Posterior cingulate gyrus (tissue), 11 donors: Measurements from ENCODE around the gene SLC7A7.
"Not testable (repeated sequence)": the region's sequence is repeated elsewhere in the genome, so short reads cannot be mapped to it uniquely, and the experiment has no call there.

Source experiments
- DNase-seq, 10 donors: peaks; one replicate each; pipeline versions ENCODE4 v3.0.0 to v3.0.0-alpha.2; 2020 to 2021; ENCODE audit warnings: mixed read lengths in 3 of 10
- intact Hi-C: fragments of 100-400 bp; cut with DNase I; formaldehyde crosslinking; loops from one replicate; pipeline ENCODE4 v1.15.1; 2023

SLC7A7 gene

DNA sequence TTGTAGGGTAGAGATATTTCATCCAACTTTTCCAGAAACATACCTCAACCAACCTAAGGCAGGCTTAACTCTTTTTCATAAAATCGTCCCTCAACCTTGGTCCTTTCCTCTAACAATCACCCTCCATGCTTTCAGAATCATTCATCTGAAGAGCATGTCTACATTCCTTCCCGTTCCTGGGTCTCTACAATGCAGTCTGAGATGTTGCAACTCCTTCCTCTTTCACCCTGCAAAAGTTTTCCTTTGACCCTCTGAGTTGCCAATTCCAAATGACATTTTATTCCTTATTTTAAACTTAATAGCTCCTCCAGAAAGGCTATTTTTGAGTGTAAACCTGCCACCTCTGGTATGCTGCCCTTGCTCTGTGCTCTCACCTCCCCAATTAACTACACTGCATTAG lies 16.7 kb downstream of the SLC7A7 start:
- DNase-seq = no peak
- intact Hi-C loops = no loop called here

DNA sequence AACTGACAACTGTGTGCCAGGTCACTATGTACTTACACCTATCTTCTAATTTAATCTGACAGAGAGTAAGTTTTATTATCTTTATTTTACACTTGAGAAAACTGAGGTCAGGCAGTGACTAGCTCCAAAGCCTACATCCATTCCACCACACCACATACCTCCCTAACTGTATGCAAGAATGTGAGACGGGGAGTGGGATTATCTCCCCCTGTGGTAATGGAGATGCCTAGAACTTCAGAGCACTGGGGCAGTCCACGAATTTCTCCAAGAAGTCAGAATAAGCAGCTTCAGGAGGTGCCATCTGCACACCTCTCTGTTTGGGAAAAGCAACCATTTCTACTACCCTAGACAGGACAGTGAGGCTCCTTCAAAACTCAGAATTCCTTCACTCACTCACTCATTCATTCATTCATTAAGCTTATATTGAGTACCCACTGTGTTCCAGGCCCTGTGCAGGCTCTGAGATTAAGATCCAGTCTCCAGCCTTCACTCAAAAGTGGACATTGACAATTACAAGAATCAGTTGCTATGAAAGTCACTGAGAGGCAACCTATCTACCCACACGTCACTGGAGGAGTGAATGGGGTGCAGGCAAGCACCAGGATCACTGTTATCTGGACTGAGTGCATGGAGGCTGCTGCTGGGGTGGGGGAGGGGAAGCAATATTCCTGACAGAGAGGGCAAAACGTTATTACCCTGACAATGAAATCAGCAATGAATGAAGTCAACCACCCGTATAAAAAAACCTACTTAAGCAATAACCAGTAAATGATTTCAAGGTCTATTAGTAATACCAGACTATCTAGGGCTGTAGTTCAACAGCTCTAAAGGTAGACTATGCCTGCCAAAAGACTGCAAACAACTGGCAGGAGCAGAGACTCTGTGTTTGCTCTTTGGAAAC lies 18.0 kb downstream of the SLC7A7 start:
- intact Hi-C loops = no loop called here
- DNase-seq = no peak

DNA sequence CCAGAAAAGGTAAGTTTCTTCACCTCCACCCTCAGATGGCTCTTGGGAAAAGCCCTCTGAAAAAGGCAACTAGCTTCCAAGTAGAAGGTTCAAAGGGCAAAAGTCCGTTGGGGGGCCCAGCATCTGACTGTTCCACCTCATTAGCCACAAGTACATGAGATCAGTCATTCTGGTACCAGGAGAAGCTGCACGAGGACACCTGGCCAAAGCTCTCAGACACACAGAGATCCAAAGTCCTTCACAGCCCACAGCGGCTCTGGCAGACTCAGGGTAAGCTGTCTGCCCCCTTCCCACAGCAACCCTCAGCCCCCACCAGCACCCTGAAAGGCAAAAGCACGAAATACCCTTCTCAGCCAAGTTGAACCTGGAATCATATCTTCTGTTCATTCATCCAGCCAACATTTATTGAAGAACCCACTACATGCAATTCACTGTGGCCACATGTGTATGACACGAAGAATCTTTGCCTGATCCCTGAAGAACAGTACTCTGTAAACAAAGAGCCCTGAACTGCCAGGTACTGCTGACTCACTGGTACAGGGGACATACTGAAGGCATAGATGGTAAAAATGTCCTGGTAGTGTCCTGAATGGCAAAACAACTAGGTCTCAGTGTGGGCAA lies 19.0 kb downstream of the SLC7A7 start:
- intact Hi-C loops = no loop called here
- no peak for DNase-seq

DNA sequence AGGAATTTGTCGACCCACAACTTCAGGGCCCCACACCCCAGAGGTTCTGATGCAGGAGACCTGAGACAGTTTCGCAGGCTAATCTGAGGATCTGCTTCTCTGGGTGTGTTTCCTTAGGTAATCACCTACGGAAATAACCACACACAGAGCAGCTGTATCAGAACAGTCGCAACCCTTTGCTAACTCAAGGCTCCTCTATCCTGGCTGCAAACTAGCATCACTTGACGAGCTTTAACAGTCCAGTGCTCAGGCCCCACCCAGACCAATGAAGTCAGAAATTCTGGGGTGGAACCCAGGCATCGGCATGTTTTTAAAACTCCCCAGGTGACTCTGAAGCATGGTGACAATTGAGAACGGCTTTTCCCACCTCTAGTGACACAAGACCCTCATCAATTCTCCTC lies 20.7 kb downstream of the SLC7A7 start:
- intact Hi-C loops = no loop called here
- DNase-seq = no peak

DNA sequence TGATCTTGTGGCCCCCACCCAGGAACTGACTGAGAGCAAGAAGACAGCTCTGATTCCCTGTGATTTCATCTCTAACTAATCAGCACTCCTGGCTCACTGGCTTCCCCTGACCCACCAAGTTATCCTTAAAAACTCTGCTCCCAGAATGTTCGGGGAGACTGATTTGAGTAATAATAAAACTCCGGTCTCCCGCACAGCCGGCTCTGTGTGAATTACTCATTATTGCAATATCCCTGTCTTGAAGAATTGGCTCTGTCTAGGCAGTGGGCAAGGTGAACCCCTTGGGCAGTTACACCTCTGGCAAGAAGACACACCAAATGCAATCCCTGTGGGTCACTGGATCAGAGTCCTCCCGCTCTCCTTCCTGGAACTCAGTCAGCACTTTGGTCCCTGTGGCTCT lies 21.3 kb downstream of the SLC7A7 start:
- intact Hi-C loops = no loop called here
- DNase-seq = no peak

DNA sequence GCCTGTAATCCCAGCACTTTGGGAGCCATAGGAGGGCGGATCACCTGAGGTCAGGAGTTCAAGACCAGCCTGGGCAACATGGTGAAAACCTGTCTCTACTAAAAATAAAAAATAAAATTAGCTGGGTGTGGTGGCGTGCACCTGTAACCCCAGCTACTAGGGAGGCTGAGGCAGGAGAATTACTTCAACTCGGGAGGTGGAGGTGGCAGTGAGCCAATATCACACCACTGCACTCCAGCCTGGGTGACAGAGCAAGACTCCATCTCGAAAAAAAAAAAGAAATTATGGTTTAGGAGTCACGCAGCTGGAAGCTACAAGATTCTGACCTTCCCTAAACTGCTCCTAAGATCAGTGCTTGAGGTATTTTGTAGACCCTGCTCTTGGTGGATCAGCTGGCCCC lies 21.7 kb downstream of the SLC7A7 start:
- intact Hi-C loops, DNase-seq: not testable (repeated sequence)

DNA sequence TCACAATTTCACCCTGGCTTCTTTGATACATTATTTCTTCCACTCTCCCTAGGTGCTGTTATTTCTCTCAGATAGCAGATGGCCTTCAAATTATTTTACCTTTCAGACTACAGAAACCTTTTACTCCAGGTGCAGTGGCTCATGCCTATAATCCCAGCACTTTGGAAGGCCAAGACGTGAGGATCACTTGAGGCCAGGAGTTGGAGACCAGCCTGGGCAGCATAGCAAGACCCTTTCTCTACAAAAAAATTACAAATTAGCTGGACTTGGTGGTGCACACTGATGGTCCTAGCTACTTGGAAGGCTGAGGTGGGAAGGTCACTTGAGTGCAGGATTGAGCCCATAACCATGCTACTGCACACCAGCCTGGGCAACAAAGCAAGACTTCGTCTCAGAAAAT lies 23.1 kb downstream of the SLC7A7 start:
- intact Hi-C loops = no loop called here
- DNase-seq = no peak

DNA sequence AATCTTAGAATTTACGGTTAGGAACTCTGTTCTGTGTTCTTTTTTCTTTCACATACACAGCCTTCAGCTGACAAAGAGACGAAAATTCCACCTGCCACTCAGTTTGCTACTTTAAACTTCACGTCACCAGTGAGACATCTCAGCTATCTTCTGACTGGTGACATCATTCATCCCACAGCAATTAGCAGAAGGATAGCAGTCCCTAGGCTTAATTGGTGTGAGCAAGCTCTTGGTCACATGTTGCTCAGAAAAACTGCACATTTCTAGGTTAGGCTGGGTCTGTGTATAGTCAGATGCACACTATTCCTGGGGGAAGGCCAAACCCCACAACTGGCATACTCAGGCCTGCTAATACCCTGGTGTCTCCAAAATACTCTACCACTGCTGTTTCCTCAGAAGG lies 23.9 kb downstream of the SLC7A7 start:
- intact Hi-C loops = no loop called here
- DNase-seq = no peak

DNA sequence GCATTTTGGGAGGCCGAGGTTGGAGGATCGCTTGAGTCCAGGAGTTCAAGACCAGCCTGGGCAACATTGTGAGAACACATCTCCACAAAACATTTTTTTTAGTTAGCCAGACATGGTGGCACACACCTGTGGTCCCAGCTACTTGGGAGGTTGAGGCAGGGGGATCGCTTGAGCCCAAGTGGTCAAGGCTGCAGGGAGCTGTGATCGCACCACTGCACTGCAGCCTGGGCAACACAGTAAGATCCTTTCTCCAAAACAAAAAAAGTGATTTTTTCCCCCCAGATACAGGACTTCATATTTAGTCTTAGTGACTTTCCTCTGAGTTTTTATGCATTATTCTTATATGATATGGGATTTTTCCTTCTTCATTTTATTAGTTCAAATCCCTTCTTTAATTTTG lies 28.6 kb downstream of the SLC7A7 start:
- intact Hi-C loops = no loop called here

DNA sequence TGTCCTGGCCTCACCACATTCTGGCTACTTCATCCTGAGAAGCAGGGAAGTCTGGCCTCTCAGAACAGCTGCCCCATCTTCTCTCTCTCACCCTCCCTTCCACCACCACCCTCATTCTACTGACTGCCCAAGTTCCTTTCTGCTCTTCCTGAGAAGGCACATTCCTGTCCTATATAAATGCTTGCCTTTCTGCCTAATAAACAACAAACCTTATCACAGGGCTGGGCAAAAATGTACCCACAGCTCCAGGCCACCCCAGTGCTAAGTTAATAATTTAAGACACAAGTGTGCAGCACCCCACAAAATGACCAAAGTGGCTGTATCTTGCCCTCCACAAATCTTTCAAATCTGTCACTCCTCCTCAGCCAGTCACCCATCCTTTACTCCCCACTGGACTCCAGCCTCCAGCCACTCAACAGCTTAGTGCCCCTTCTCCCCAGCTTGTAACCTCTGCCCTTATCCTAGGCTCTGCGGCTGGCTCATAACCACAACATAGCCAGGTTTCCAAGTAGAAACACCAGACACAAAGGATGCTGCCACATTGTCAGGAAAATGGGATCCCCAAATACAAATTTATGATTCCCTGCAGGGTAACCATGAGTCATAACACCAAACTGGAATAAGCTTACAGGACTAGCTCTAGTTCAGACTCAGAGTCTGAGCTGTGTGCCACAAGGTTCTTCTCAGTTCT lies 33.8 kb downstream of the SLC7A7 start:
- no peak for DNase-seq
- intact Hi-C loops = no loop called here

More for the DNA sequence above, 28.6 kb downstream of the SLC7A7 start:
- no peak for DNase-seq

DNA sequence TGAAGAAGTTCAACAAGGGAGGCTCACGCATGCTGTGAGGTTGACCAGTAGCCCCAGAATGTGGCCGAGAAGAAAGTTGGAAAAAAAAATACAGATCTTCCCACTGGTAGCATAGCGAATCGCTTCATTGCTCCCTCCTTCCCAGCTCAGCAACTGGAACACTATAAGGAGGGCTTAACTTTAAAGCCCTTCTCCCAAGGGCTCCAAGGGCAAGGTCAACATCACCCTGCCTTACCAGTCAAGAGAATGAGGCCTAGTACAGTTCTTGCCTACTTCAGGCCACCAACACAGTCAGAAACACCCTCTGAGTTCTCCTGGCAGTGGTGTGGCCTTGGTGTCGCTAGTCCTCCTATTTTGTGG lies 34.3 kb downstream of the SLC7A7 start:
- no peak for DNase-seq
- intact Hi-C loops = no loop called here

DNA sequence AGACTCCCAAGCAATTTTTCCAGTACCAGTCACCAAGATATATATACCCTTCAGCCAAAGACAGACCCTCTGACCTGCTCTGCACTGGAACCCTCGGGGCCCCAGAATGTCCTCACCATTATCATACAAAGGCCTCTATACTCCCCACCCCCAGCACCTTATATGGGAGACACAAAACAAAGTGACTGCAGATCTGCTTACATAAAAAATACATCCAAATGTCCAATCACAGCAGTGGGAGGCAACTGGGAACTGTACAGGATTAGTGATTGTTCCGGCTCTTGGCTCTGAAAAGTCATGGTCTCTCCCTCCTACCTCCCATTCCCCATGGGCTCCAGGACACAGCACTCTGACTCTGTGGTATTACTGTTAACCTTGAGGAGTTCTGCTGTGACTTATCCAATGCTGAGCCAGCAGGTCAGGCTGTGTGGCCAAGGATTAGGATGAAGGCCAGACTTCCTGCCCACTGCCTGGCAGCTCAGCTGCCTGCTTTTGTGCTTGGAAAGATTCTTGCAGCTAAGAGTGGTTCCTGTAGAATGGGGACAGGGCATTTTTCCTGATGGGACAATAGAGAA lies 35.0 kb downstream of the SLC7A7 start:
- intact Hi-C loops = no loop called here
- no peak for DNase-seq

DNA sequence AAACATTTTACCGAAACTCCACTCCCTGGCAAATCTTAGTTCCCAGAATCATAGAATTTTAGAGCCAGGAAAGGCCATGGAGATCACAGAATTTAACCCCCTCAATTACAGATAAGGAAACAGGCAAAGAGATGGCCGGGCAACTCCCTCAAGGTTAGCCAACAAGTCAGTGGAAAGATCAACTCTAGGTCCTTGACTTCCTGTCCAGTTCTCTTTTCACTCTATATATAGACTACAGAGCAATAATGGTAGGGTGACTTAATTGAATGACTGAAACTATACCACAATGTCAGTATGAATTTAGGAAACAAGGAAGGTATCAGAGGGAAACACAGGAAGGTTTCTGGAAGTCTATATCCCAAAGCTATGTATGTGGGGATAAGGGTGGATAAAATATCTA lies 37.2 kb downstream of the SLC7A7 start:
- intact Hi-C loops = no loop called here
- DNase-seq = no peak

DNA sequence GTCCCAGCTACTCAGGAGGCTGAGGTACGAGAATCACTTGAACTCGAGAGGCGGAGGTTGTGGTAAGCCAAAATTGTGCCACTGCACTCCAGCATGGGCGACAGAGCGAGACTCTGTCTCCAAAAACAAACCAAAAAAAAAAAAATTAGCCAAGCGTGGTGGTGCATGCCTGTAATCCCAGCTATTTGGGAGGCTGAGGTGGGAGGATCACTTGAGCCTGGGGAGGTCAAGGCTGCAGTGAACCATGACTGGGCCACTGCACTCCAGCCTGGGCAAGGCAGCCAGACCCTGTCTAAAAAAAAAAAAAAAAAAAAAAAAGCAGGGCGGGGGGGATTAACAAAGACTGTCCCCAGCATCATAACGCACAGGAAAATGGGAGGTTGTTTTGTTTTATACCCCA lies 38.4 kb downstream of the SLC7A7 start:
- DNase-seq, intact Hi-C loops: not testable (repeated sequence)

DNA sequence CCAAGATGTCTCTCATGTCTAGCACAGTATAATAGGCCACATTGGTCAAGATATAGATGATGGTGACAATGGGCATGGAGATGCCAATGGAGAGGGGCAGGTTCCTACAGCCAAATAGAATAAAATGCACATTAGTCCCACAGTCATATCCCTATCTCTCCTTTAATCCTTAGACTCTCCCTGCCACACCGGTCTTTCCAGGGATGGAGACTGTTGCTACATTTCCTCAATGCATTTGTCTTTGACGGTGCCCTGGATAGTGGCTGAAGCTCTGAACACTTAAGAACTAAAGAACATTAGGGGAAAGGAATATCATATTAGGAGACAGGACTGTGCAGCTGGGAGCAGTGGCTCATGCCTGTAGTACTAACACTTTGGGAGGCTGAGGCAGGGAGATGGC lies 39.0 kb downstream of the SLC7A7 start:
- intact Hi-C loops = no loop called here

DNA sequence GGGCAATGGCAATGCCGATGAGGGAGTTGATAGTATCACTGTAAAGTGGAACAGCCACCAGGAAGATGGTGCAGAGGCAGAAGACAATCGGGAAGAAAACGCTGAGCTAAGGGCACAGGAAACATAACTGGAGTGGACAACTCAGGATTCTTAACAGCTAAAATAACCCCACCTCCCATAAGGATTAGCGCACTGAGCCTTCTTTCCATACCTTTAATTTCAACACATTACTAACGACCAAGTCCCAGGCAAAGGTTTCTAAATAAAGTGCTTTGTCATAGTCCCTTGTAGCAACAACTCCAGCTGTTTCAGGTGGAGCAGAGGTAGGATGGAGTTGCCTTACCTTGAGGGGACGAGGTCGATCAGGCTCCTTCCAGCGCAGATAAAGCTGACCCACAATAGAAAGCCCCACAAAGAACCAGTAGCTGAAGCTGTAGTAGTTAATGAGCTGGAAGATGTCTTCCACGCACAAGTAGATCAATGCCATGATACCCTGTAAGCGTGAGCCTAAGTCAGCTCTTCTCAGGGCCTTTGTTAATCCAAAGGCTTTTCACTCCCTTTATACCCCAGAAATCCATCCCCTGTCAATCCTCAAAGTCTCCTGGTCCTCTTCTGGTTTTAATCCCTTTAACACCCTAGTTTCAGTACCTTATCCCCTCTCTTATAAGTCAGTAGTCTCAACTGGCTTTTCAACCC lies 41.1 kb downstream of the SLC7A7 start:
- intact Hi-C loops = no loop called here
- DNase-seq = no peak

More for the DNA sequence above, 39.0 kb downstream of the SLC7A7 start:
- no peak for DNase-seq

DNA sequence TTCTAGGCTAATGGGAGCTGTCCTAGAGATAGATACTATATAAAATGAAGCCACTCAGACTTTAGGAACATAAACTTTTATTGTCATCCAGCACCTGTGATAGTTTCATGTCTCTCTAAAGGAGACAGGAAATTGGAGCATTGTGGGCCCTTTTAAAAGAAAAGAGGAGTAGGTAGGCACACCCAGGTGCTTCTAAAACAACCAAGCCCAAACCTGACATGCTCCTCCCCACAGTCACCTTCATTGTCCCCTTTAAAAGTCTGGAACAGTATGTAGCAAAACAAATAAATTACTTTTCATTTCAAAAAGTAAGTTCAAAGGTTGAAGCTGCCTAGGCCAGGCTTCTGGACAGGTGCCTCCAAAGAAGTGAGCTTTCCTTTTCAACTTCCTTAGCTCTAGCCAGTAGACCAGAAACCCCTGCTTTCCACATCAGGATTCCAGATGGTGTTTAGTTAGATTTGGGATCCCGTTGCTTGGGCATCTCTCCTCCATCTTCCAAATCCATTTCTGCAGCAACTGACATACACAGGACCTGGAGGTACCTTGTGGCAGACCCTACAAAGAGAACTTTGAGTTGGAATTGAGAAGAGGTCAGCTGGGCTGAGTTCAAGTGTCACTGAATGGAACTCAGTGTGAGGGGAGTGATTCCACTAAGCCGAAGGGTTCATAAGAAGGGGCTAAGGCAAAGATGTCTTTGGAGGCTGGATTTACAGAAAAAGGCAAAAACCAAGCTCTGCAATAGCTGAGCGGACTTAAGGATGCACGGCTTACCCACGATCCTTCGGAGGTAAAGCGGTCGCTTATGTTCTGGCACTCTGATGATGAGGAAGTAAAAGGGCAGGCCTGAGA lies 41.8 kb downstream of the SLC7A7 start:
- DNase-seq = no peak
- intact Hi-C loops = no loop called here

DNA sequence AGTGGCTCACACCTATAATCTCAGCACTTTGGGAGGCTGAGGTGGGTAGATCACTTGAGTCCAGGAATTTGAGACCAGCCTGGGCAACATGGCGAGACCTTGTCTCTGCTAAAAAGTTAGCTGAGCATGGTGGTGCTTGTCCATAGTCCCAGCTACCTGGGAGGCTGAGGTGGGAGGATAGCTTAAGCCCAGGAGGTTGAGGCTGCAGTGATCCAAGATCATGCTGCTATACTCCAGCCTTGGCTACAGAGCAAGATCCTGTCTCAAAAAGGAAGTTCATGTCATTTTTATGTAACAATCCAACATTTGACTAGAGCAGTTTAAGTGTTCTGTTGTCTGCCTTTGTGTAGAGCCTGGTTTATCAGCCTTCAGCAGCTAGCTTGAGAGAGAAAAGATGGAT lies 42.5 kb downstream of the SLC7A7 start:
- intact Hi-C loops = no loop called here
- no peak for DNase-seq

DNA sequence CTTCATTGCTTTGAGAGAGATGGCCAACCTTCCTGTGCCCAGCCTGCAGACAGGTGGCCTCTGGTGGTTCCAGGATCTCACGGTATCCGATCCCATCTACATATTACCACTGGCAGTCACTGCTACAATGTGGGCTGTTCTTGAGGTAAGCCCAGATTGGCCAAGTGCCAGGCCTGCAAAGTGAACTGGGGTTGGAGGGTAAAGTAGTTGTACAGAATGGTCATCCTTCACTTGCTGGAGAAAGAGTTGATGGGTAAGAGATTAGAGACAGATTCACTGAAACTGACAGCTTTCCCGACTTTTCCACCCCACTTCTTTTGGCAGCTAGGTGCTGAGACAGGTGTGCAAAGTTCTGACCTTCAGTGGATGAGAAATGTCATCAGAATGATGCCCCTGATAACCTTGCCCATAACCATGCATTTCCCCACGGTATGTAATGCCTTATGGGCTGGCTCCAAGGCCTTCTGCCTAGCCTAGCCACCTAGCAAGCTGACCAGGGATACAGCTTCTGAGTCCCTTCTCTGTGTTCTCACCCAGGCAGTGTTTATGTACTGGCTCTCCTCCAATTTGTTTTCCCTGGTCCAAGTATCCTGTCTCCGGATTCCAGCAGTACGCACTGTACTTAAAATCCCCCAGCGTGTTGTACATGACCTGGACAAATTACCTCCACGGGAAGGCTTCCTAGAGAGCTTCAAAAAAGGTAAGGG lies 44.6 kb downstream of the SLC7A7 start:
- intact Hi-C loops = no loop called here
- no peak for DNase-seq
